HG03354 (cell line): ENCODE results near the gene DCP1B.

Source experiments
- ATAC-seq: cut with Tn5 transposase; IDR thresholded peaks from one replicate; pipeline ENCODE4 v1.9.1; 2021; ENCODE audit warnings: mild to moderate bottlenecking; ENCODE audit not compliant: unreplicated experiment, poor library complexity, severe bottlenecking

Gene DCP1B

DNA sequence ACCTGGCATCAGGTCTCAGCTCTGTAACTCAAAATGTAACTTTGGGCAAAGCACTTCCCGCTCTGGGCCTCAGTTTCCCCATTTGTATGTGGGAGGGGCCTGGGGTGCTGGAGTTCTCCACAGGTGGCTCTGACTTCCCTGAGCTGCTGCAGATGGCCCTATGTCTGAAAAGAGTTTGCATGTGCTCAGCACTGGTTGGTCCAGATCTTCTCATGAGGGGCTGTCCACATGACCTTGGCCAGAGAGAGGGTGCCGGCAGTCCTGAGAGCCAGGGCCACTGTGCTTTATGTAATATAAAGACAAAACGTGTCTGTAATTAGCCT is 78.6 kb downstream of the DCP1B start:
- ATAC-seq, result no peak

DNA sequence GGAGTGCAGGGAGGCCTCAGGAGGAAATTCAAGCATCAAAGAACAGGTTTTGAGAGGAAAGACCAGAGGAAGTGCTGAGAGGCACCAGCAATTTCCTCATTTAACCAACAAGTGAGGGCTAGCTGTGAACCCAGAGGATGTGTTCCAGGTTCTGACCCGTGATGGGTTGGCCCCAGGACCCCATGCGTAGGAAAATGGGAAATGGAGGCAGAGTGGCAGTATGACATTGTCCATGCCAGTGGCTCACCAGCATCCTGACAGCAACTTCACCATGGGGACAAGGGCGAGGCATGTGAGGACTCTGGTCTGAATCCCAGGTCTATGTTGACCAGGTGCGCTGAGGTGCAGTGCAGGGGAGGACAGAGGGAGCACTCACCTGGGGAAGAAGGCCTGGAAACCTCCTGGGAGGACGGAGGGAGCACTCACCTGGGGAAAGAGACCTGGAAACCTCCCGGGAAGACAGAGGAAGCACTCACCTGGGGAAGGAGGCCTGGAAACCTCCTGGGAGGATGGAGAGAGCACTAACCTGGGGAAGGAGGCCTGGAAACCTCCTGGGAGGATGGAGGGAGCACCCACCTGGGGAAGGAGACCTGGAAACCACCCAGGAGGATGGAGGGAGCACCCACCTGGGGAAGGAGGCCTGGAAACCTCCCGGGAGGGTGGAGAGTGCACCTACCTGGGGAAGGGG is 79.1 kb downstream of the DCP1B start:
- ATAC-seq, result no peak

- no peak for ATAC-seq
Measured at GRCh38 chr12:1922985-1923384, 81.3 kb downstream of the DCP1B start.

- ATAC-seq, result no peak
Measured at GRCh38 chr12:1922075-1922709, 82.1 kb downstream of the DCP1B start.

DNA sequence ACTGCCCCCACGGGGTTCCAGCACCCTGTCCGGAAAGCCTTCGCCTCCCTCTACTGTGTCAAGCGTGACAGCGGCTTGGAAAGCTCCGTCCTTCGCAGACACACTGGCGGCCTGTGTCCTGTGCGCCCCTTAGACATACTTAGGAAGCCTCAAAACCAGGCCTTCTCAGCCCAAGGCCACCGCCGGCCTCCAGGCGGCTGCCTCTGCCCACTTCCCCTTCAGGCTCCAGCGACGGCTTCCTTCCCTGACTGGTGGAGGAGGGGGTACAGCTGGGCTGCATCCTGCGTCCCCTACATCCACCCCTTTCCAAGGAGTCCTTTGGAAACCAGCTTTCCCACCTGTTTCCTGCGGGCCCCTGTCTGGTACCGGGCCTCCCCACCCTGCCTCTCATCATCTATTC is 83.3 kb downstream of the DCP1B start:
- ATAC-seq, result no peak

- ATAC-seq, result no peak
Measured at GRCh38 chr12:1920436-1920835, 83.8 kb downstream of the DCP1B start.

GRCh38 chr12:1919763-1920162 is 84.5 kb downstream of the DCP1B start:
- no peak for ATAC-seq

- ATAC-seq, result no peak
Measured at GRCh38 chr12:1919284-1919683, 85.0 kb downstream of the DCP1B start.

DNA sequence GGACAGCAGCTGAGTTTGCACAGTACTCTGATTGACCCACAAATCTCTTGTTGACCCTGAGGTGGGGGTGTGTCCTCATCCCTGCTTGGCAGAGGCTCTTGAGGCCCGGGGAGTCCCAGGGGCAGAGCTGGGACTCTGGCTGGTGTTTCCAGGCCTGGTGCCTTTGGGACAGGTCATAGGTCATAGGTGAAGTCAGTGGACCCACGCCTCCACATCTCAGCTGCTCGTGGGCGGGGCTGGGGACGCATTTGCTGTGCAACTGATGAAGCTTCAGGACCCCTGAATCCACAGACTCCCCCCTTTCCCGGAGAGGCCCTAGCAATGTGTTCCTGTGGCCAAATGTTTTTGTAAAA is 85.4 kb downstream of the DCP1B start:
- no peak for ATAC-seq

GRCh38 chr12:1918081-1918883 is 86.0 kb downstream of the DCP1B start, which contains the start of gene CACNA2D4:
Gene CACNA2D4, minus strand, starts transcription at chr12:1918652. Its CDS starts 179 bp downstream, at chr12:1918473.
- no peak for ATAC-seq

DNA sequence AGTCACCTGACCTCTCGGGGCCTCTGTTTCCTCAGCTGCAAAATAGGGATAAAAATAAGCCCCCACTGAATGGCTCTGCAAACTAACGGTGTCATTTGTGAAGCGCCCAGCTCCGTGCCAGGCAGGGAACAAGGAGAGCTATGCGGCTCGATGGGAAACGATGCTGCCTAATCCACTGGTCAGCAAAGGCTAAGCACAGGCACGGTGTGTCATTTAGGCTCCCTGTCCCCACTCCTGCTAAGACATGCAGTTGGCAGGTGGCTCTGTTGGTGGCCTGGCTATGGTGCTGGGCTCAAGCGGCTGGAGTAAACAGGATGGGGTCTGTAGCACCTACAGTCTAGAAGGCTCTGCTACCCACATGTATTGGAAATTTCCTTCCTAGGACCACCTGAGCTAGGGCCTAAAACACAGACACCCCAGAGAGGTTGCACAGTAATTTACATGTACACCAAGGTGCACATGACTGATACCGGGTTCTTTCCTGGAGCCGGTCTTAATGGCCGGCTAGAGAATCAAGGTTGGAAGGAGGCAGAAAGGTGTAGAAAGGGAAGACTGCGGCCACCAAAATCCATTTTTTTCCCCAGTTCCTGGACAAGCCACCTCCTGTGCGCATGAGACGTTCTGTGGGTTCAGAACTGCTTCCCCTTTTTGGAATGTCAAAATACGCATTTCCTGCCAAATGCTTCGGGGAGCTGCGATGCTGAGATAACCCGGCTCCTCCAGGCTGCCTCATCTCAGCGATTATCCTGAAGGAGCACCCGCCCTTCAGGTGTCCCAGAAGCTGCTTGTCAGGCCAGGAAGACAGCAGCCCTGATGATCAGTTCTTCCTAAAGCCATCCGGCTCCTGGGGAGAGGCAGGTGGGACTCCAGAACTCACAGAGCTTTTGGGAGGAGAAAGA is 86.8 kb downstream of the DCP1B start:
- no peak for ATAC-seq

DNA sequence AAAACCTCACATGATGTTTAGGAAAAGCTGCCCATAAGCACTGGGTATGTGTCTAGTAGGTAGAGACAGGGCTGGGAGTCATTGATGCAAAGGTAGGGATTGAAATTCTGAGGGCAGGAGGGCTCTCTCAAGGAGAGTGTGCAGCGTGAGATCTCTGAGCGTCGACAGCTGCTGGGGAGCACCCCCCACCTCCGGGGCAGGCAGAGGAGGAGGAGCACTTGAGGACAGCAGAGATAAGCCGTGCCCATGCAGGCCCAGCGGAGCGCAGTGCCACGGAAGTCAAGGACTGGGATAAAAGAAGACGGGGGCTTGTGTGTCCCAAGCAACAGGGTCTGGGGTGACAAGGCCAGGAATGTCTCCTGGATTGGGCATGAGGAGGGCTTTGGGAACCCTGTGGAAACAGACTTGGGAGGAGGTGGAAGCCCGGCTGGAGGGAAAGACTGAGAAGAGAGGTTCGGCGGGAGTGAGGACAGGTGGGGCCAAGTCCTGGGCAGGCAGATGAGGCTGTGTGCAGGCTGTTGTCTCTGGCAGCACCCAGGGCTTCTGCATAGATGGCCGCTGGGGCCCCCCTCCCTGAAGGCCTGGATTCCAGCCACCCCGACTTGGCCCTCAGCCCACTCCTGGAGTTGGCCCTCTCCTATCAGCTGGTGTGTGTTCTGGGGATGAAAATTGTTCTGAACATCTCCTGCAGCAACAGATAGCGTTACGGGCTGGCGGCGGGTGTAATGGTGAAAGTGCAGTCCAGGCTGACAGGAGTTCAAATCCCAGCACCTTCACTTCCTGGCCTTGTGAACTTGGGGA is 87.7 kb downstream of the DCP1B start:
- no peak for ATAC-seq

DNA sequence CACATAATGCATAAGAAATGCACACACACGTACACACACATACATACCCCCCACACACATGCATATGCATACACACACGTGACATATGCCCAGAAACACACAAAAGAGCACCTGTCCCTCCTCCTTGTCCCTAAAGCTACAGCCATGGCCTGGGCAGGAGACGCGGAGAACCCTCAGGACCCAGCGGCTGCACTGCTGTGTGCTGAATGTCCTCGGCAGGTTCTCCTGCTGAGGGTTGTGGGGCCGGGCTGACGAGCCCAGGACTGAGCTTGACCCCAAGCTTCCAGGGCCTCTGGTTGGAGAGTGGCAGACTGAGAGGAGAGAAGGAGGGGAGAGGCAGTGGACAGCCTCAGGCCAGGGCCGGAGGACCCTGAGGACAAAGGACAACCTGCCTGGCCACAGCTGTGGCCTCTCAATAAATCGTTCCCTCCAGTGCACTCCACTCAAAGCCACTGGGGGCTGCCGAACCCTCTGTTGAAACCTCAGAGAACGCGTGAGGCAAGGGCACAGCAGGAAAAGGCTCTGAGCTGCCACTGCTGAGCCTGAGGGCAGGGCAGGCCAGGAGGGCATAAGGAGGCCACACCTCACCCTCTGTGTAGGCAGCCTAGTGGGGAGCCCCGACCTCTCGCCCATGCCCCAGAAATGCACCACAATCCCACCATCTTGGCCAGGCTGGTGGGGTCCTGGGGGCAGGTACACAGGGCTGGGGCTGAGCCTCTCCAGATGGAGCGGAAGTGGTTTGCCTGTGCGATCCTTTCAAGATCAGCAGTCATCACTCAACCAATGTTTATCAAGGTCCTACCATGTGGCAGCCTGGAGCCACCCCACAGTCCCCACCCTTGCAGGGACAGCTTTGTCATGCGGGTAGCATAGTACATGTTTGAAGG is 88.9 kb downstream of the DCP1B start:
- no peak for ATAC-seq

GRCh38 chr12:1914114-1914911 is 89.9 kb downstream of the DCP1B start:
- ATAC-seq, result no peak

DNA sequence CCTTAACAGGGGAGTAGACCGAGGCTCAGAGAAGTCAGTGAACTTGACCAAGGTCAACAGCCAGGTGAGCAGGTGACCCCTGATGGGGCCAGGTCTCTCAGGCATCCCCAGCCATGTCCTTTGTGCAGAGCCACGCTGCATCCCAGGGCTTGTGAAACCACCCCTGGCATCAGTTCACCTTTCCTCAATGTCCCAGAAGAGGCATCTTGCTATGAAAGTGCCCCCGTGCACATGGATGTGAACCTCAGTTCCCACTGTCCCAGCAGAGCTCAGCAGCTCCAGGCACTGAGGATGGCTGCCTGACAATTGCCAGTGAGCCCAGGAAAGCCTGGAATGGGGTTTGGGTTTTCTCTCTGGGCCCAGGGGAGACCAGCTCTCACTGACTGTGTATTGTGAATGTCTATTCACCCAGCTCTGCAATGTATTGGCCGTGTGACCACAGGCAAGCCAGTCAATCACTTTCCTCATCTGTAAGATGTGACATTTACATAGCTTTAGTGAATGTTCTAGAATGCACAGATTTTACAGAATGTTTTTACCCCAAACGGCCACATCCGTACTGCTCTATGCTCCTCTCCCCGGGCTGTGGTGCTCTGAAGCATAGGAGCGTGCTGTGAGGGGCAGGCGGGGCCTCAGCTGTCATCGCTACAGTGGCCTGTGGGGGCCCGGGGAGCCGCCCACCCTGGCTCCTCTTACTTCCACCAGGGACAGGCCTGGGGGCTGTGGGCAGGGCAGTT is 90.7 kb downstream of the DCP1B start:
- ATAC-seq, result no peak

DNA sequence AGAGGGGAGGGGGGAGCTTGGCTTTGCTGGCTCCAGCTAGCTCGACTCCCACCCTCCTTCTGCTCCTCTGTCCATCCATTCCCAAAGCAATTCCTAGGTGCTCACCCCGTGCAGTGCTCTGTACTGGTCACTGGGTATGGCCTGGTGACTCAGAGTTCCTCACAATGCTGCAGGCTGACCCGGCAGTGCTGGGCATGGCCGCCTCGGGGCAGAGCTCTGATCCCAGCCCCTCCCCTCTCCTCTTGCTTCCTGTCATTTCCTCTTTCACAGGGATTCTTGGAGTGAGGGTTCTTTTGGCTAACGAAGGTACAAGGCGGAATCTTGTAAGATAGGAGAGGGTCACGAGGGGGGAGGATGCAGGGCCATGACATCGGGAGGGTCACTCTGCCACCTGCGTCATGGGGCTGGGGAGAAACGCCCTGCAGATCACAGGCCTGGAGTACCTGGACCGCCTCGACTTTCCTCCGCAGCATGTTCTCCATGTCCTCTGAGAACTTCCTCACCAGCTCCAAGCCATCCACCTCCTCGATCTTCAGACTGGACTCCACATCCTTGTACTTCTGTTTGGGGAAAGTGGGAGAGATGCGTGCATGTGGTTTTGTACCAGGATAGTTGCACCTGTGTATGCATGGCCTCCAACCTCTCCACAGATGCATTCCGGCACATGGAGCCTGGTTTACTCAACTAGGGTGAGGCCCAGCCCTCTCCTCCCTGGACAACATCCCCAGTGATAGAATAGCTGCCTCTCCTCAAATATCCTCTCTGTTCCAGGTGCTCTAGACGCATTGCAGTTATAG is 91.5 kb downstream of the DCP1B start:
- no peak for ATAC-seq
